Measurements from ENCODE around the gene CD36.

CD36 gene

GRCh38 chr7:80623503-80624252 is 14.8 kb upstream of the CD36 start:
- no peaks in the 10 kb centered on the region for H3K79me2 ChIP-seq (ENCODE audit: insufficient read depth, low read depth)
- H3K27me3 ChIP-seq (ENCODE audit: insufficient read depth, low read depth), result no peaks in the 10 kb centered on the region
- H3K36me3 ChIP-seq (ENCODE audit: insufficient read depth), result no peaks in the 10 kb centered on the region
- H4K20me1 ChIP-seq (ENCODE audit: insufficient read depth), result no peaks in the 10 kb centered on the region
- H3K4me3 ChIP-seq (IDR thresholded peaks at IDR 0.05; ENCODE audit: insufficient read depth, low read depth, low read length), result no peak overlapping the region
- no peak overlapping the region for H3K27ac ChIP-seq
- TF ChIP-seq CTCF (conservative IDR thresholded peaks at IDR 0.05; ENCODE audit: low read depth, low read length), result no peak
- no peaks in the 10 kb centered on the region for H3K4me1 ChIP-seq (ENCODE audit: low read depth, poor library complexity, severe bottlenecking)
- no peak overlapping the region for H3K4me2 ChIP-seq
- H3K9ac ChIP-seq, result no peak overlapping the region
- no peak overlapping the region for H2AFZ ChIP-seq (ENCODE audit: low read depth)

- Histone ChIP-seq H3K27ac (no peak overlapping the region), H3K27me3 (ENCODE audit: insufficient read depth, low read depth) (no peaks in the 10 kb centered on the region), H3K4me2 (no peak overlapping the region), H2AFZ (ENCODE audit: low read depth) (no peak overlapping the region), H3K4me1 (ENCODE audit: low read depth, poor library complexity, severe bottlenecking) (no peaks in the 10 kb centered on the region), H3K36me3 (ENCODE audit: insufficient read depth) (no peaks in the 10 kb centered on the region), H3K79me2 (ENCODE audit: insufficient read depth, low read depth) (no peaks in the 10 kb centered on the region), H3K4me3 (IDR thresholded peaks at IDR 0.05; ENCODE audit: insufficient read depth, low read depth, low read length) (no peak overlapping the region), H3K9ac (no peak overlapping the region), H4K20me1 (ENCODE audit: insufficient read depth) (no peaks in the 10 kb centered on the region)
- no peak for TF ChIP-seq CTCF (conservative IDR thresholded peaks at IDR 0.05; ENCODE audit: low read depth, low read length)
These were observed 13.7 kb upstream of the CD36 start for GRCh38 chr7:80624763-80625162.

- no peak overlapping the region for H3K9ac ChIP-seq
- no peak overlapping the region for H3K4me2 ChIP-seq
- H3K4me3 ChIP-seq (IDR thresholded peaks at IDR 0.05; ENCODE audit: insufficient read depth, low read depth, low read length), result no peak overlapping the region
- TF ChIP-seq CTCF (conservative IDR thresholded peaks at IDR 0.05; ENCODE audit: low read depth, low read length), result no peak
- no peaks in the 10 kb centered on the region for H3K36me3 ChIP-seq (ENCODE audit: insufficient read depth)
- H4K20me1 ChIP-seq (ENCODE audit: insufficient read depth), result no peaks in the 10 kb centered on the region
- no peaks in the 10 kb centered on the region for H3K27me3 ChIP-seq (ENCODE audit: insufficient read depth, low read depth)
- no peaks in the 10 kb centered on the region for H3K79me2 ChIP-seq (ENCODE audit: insufficient read depth, low read depth)
- no peaks in the 10 kb centered on the region for H3K4me1 ChIP-seq (ENCODE audit: low read depth, poor library complexity, severe bottlenecking)
- H3K27ac ChIP-seq, result no peak overlapping the region
- H2AFZ ChIP-seq (ENCODE audit: low read depth), result no peak overlapping the region
These were observed 9.4 kb upstream of the CD36 start for GRCh38 chr7:80629023-80629422.

GRCh38 chr7:80630608-80631405 is 7.6 kb upstream of the CD36 start:
- Histone ChIP-seq H3K79me2 (ENCODE audit: insufficient read depth, low read depth) (no peaks in the 10 kb centered on the region), H3K36me3 (ENCODE audit: insufficient read depth) (no peaks in the 10 kb centered on the region), H3K9ac (no peak overlapping the region), H3K27me3 (ENCODE audit: insufficient read depth, low read depth) (no peaks in the 10 kb centered on the region), H2AFZ (ENCODE audit: low read depth) (no peak overlapping the region), H3K27ac (no peak overlapping the region), H4K20me1 (ENCODE audit: insufficient read depth) (no peaks in the 10 kb centered on the region), H3K4me2 (no peak overlapping the region), H3K4me3 (IDR thresholded peaks at IDR 0.05; ENCODE audit: insufficient read depth, low read depth, low read length) (no peak overlapping the region), H3K4me1 (ENCODE audit: low read depth, poor library complexity, severe bottlenecking) (no peaks in the 10 kb centered on the region)
- TF ChIP-seq CTCF (conservative IDR thresholded peaks at IDR 0.05; ENCODE audit: low read depth, low read length), result no peak

All from KMS-11 (cell line).